ENCODE measurements around the gene HTR3C. TPM values are rescaled to one million over a fixed set of nuclear protein-coding genes. Genes with fewer than 3 reads are reported as not detected.

Gene HTR3C
- polyA plus RNA-seq, 1 donor from 2014 or later: not detected

- no peak overlapping the region for H3K9ac ChIP-seq (ENCODE audit: low read length)
- H3K9me3 ChIP-seq (ENCODE audit: low read length): no peaks in the 10 kb centered on the region
- no peak for TF ChIP-seq REST (IDR thresholded peaks at IDR 0.05; ENCODE audit: borderline replicate concordance)
- TF ChIP-seq EP300 (conservative IDR thresholded peaks at IDR 0.05; ENCODE audit: poor library complexity, severe bottlenecking): no peak
- no peak for TF ChIP-seq SMC3 (conservative IDR thresholded peaks at IDR 0.05; ENCODE audit: poor library complexity)
- TF ChIP-seq EZH2 (IDR thresholded peaks at IDR 0.05; ENCODE audit: borderline replicate concordance, insufficient read depth, low read length, poor library complexity, severe bottlenecking): no peak
- H3K4me3 ChIP-seq (ENCODE audit: low read length): no peak overlapping the region
- H3K79me2 ChIP-seq (replicated peaks; ENCODE audit: insufficient read depth, low read length): no peaks in the 10 kb centered on the region
- H3K9me2 ChIP-seq (ENCODE audit: insufficient read depth, low read length): no peaks in the 10 kb centered on the region
- H2AFZ ChIP-seq (ENCODE audit: low read depth, low read length): no peak overlapping the region
- no peak overlapping the region for H3K27ac ChIP-seq (ENCODE audit: low read length)
- H3K4me2 ChIP-seq (ENCODE audit: low read length): no peak overlapping the region
- no peaks in the 10 kb centered on the region for H3F3A ChIP-seq (ENCODE audit: insufficient read depth, low read length, poor library complexity, severe bottlenecking)
- H3K36me3 ChIP-seq (ENCODE audit: insufficient read depth, low read length): no peaks in the 10 kb centered on the region
- no peaks in the 10 kb centered on the region for H3K27me3 ChIP-seq (ENCODE audit: insufficient read depth, low read depth, low read length)
- H4K20me1 ChIP-seq (ENCODE audit: insufficient read depth): no peaks in the 10 kb centered on the region
These were observed 2.5 kb upstream of the HTR3C start for GRCh38 chr3:184050217-184050847.

GRCh38 chr3:184058029-184058428 lies 5.2 kb downstream of the HTR3C start:
- no peak overlapping the region for H3K27ac ChIP-seq (ENCODE audit: low read length)
- no peaks in the 10 kb centered on the region for H4K20me1 ChIP-seq (ENCODE audit: insufficient read depth)
- H3K27me3 ChIP-seq (ENCODE audit: insufficient read depth, low read depth, low read length): no peaks in the 10 kb centered on the region
- H3K9ac ChIP-seq (ENCODE audit: low read length): no peak overlapping the region
- no peaks in the 10 kb centered on the region for H3K9me2 ChIP-seq (ENCODE audit: insufficient read depth, low read length)
- no peaks in the 10 kb centered on the region for H3K36me3 ChIP-seq (ENCODE audit: insufficient read depth, low read length)
- no peak overlapping the region for H3K4me3 ChIP-seq (ENCODE audit: low read length)
- no peak overlapping the region for H2AFZ ChIP-seq (ENCODE audit: low read depth, low read length)
- no peak overlapping the region for H3K4me2 ChIP-seq (ENCODE audit: low read length)
- H3K79me2 ChIP-seq (replicated peaks; ENCODE audit: insufficient read depth, low read length): no peaks in the 10 kb centered on the region
- H3K9me3 ChIP-seq (ENCODE audit: low read length): no peaks in the 10 kb centered on the region
- no peaks in the 10 kb centered on the region for H3F3A ChIP-seq (ENCODE audit: insufficient read depth, low read length, poor library complexity, severe bottlenecking)
- TF ChIP-seq SMC3 (conservative IDR thresholded peaks at IDR 0.05; ENCODE audit: poor library complexity) (no peak), TAF1 (IDR thresholded peaks at IDR 0.05; ENCODE audit: low read depth) (no peak), EP300 (conservative IDR thresholded peaks at IDR 0.05; ENCODE audit: poor library complexity, severe bottlenecking) (no peak), RAD21 (conservative IDR thresholded peaks at IDR 0.05) (no peak), REST (IDR thresholded peaks at IDR 0.05; ENCODE audit: borderline replicate concordance) (no peak), POLR2AphosphoS5 (IDR thresholded peaks at IDR 0.05) (no peak), CTCF (IDR thresholded peaks at IDR 0.05; ENCODE audit: poor library complexity, severe bottlenecking) (no peak), MXI1 (conservative IDR thresholded peaks at IDR 0.05; ENCODE audit: poor library complexity, severe bottlenecking) (no peak), EZH2 (IDR thresholded peaks at IDR 0.05; ENCODE audit: borderline replicate concordance, insufficient read depth, low read length, poor library complexity, severe bottlenecking) (no peak)

Measured in neural cell (in vitro differentiated cells).